Muscle layer of duodenum (tissue), 2 donors: ENCODE measurements around the gene CIAO3.

ENCODE experiments used
- H3K27ac ChIP-seq: one replicate; pipeline ENCODE4 v1.7.0; 2013; ENCODE audit warnings: mild to moderate bottlenecking, low read length
- H3K27me3 ChIP-seq: one replicate; pipeline ENCODE4 v1.7.0; 2013; ENCODE audit warnings: low read depth, mild to moderate bottlenecking, control low read depth, low read length
- H3K36me3 ChIP-seq, 2 donors: one replicate each; pipeline ENCODE4 v1.7.0; 2013; ENCODE audit warnings: low read length in 2 of 2, control low read depth in 1 of 2, mild to moderate bottlenecking in 1 of 2; ENCODE audit not compliant: insufficient read depth in 2 of 2, control insufficient read depth in 1 of 2
- H3K4me1 ChIP-seq, 2 donors: one replicate each; pipeline ENCODE4 v1.7.0; 2013; ENCODE audit warnings: low read length in 2 of 2, mild to moderate bottlenecking in 2 of 2, control low read depth in 1 of 2, moderate library complexity in 1 of 2; ENCODE audit not compliant: insufficient read depth in 2 of 2, control insufficient read depth in 1 of 2
- H3K4me3 ChIP-seq, 2 donors: one replicate each; pipeline ENCODE4 v1.7.0; 2013; ENCODE audit warnings: low read length in 2 of 2, low read depth in 1 of 2, mild to moderate bottlenecking in 1 of 2
- H3K9me3 ChIP-seq, 2 donors: one replicate each; pipeline ENCODE4 v1.7.0; 2013; ENCODE audit warnings: low read length in 2 of 2, control low read depth in 1 of 2, mild to moderate bottlenecking in 1 of 2; ENCODE audit not compliant: control insufficient read depth in 1 of 2
- donor health status: healthy.

CIAO3 gene

DNA sequence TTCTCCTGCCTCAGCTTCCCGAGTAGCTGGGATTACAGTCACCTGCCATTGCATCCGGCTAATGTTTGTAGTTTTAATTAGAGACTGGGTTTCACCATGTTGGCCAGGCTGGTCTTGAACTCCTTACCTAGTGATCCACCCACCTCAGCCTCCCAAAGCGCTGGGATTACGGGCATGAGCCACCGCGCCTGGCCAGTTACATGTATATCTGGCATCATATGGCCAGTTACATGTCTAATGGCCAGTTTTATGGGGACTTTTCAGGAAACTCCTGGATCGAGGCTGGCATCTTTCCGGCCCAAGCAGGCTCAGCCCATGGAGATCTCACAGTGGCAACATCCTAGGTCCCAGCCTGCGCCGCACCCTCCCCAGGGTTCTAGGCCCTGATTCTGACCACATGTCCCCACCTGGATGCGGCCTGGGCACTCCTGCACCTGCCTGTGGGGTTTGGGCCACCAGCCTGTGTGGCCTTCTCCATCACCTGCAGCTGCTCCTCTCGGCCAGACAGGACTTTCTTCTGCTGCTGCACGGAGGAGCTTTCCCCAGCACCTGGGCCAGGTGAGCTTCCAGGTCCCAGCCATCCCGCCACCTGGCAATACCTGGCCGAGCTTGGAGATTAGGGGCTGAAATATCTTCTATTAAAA, 1.3 kb upstream of the CIAO3 start:
- H3K27ac ChIP-seq, result no peak overlapping the region
- H3K4me1 ChIP-seq, result peaks cover 0 to 20% of the 10 kb centered on the region in 2 donors
- H3K27me3 ChIP-seq, result no peaks in the 10 kb centered on the region
- H3K9me3 ChIP-seq, result no peaks in the 10 kb centered on the region
- H3K36me3 ChIP-seq, result peaks cover 4 to 10% of the 10 kb centered on the region in 2 donors
- H3K4me3 ChIP-seq, result no peak overlapping the region

DNA sequence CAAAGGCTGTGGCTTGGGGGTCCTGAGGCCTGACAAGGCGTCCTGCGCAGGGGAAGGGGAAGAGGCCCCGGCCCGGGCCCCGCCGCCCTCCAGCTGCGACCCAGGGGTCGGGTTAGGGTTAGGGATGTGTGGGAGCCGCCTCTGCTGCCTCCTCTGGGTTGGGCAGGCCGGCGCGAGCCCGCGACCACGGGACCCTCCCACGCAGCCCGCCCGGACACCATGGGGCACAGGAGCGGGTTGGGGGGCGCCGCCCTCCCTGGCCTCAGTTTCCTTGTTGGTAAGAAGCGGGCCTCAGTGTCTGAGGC, 386 bp downstream of the CIAO3 start:
- Histone ChIP-seq H3K27me3 (no peaks in the 10 kb centered on the region), H3K27ac (peak overlapping the region; percentile 31), H3K4me3 (peak overlapping the region; percentile 61 to 97), H3K36me3 (peaks cover 14 to 27% of the 10 kb centered on the region in 2 donors), H3K9me3 (no peaks in the 10 kb centered on the region), H3K4me1 (peaks cover 0 to 20% of the 10 kb centered on the region in 2 donors)

DNA sequence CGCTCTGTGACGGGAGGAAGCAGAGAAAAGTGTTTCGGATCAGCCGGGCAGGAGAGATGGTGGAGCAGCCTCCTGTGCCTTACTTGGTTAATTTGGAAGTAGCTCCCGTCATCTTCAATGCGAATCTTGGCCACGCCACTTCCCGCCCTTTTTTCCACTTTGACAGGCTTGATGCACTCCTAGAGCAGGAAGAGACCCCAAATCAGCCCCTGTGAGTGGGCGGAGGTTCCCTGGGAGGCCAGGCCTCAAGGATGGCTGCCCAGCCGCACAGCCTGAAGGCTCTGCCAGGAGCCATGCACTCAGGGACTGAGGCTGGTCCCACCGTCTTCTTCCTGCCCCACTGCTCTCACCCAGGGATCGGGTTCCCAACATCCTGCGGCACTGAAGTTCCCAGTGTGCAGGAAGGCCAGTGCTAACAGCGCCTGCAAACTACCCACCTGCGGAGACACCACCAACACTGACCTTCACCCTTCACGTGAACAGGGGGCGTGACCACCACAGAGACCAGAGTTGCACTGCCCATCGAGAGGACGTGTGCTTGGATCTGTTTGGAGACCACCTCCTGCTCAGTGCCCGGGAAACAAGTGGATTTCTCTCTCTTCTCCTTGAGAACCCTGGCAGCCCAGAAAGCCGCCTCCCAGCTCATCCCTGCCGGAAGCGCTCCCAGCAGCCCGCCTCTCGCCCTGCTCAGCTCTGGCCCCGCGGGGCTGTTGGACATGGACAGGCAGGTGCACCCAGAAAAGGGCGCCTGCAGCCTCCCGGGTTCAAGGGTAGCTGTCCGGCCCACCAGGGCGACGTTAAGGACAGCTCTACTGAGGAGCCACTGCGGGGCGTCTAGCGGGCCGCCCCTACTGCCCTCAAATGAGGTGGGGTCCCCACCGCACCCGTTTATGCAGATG, 988 bp downstream of the CIAO3 start:
- H3K4me3 ChIP-seq, result peak overlapping the region; percentile 61 to 97
- no peaks in the 10 kb centered on the region for H3K27me3 ChIP-seq
- H3K27ac ChIP-seq, result no peak overlapping the region
- no peaks in the 10 kb centered on the region for H3K9me3 ChIP-seq
- H3K4me1 ChIP-seq, result peaks cover 0 to 20% of the 10 kb centered on the region in 2 donors
- peaks cover 14 to 33% of the 10 kb centered on the region in 2 donors for H3K36me3 ChIP-seq

DNA sequence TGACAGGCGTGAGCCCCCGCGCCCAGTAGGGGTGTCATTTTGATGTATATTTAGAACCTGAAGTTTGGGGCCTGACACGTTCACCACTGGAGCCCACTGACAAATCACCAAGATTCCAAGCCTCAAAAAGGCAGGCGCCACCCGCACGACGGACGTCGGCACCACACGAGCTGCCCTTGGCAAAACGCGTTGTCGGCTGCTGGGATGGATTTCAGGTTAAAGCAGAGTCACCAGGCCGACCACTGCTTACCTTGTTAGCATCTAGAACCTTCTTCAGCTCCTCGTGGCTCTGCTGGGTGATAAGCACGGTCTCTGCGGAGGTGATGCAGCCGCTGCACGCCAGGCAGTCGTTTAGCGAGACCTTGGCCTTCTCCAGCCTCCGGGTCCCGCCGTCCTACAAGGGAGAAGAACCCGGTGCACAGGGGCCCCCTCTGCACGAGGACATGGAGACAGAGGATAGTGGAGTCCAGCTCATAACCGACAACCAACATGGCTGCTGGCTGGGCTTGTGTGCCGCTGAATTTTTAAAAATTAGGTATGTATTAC, 3.8 kb downstream of the CIAO3 start:
- Histone ChIP-seq H3K27ac (no peak overlapping the region), H3K9me3 (no peaks in the 10 kb centered on the region), H3K4me3 (no peak overlapping the region), H3K4me1 (peaks cover 0 to 20% of the 10 kb centered on the region in 2 donors), H3K27me3 (no peaks in the 10 kb centered on the region), H3K36me3 (peaks cover 14 to 61% of the 10 kb centered on the region in 2 donors)

DNA sequence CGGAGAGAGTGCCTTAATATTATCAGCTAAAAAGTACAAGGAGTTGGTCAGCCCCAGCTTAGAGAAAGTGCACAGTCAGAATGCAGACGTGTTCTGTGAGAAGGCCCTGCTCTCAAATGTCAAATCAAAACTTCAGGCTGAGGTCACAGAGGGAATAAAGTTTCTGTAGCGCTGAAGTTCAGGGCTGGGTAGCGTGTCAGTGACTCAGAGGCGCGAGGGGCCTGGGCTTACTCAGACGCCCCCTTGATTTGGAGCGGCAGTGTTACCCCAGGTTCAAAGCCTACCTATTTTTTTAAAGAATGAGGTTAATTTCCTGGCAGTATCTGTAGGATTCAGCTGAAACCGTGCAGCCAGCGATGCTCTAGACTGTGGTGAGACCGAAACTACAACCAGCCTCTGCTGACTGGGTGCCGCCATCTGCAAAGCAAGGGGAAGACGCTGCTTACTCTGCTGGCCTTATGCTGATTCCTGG, 4.8 kb downstream of the CIAO3 start:
- H3K27ac ChIP-seq, result no peak overlapping the region
- H3K27me3 ChIP-seq, result no peaks in the 10 kb centered on the region
- peaks cover 0 to 15% of the 10 kb centered on the region in 2 donors for H3K4me1 ChIP-seq
- peaks cover 14 to 67% of the 10 kb centered on the region in 2 donors for H3K36me3 ChIP-seq
- no peaks in the 10 kb centered on the region for H3K9me3 ChIP-seq
- no peak overlapping the region for H3K4me3 ChIP-seq

DNA sequence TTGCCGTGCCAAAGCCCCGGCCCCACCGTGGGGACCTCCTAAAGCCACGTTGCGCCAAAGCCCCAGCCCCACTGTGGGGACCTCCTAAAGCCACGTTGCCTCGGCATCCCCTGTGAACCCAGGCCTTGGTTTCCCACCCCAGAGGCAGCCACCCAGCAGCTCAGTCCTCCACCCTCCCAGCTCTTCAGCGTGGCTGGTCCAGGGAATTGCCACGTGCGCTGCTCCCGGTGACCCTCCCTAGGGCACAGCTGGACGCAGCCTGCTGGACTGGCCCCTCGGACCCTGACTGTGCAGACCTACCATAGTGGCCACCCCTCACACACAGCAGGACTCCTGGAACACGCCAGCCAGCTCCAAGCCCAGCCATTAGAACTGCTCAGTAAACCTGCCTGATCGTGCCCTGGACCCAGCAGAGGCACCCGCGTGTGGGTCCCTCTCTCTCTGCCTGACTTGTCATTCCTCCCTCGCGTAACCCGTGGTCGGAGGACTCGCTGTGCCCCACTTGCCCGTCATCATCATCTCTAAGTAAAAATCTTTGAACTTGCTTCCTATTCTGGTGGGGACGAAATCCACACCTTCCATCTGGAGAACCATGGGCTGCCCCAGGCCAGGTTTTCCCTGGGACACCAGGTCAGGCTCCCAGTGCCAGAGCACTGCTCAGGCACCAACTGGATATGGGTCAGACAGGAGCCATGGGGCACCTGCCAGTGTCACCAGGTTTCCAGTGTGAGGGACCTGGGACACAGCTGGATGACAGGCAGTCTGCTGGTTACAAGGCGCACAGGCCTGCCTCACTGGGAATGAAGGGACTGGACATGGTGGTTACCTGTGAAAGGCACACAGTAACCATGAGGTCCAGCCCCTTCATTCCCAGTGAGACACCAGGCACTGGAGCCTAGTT, 5.6 kb downstream of the CIAO3 start:
- no peak overlapping the region for H3K27ac ChIP-seq

DNA sequence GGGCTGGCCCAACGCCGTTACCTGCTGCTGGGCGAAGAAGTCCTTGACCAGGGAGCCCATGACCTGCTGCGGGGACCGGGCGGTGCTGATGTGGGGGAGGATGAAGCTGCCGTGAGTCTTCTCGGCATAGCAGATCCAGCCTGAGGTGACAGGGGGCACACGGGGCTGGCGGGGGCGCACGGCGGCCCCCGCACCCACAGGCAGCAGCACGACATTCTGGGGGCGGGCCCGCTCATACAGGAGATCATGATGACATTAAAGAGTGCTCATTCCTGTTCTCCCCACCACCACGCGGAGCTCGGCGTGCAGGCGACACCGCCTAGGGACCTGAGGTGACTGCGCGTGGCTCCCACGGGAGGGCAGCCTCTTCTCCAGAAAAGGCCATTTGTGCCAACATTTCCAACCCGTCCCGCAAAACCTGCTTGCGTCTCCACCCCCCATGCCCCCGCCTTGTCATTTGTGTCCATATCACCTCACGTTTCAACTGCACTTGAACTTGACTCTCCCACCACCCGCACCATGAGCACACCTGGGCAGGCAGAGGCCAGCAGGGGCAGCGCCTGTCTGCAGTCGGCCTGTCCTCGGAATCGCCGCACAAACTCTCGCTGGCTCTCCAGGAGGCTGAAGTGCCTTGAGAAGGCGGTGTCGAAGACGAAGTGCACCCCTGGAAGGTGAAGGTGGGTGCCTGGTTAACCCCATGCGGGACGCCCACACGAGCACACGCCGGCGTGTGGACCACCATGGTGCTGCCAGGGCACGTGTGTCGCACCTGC, 6.4 kb downstream of the CIAO3 start:
- peaks cover 0 to 2% of the 10 kb centered on the region in 2 donors for H3K4me1 ChIP-seq
- H3K27me3 ChIP-seq, result no peaks in the 10 kb centered on the region
- H3K36me3 ChIP-seq, result peaks cover 14 to 76% of the 10 kb centered on the region in 2 donors
- H3K9me3 ChIP-seq, result no peaks in the 10 kb centered on the region
- no peak overlapping the region for H3K4me3 ChIP-seq
- no peak overlapping the region for H3K27ac ChIP-seq

More for the DNA sequence above, 5.6 kb downstream of the CIAO3 start:
- peaks cover 14 to 73% of the 10 kb centered on the region in 2 donors for H3K36me3 ChIP-seq
- H3K27me3 ChIP-seq, result no peaks in the 10 kb centered on the region
- peaks cover 0 to 11% of the 10 kb centered on the region in 2 donors for H3K4me1 ChIP-seq
- no peaks in the 10 kb centered on the region for H3K9me3 ChIP-seq
- no peak overlapping the region for H3K4me3 ChIP-seq

DNA sequence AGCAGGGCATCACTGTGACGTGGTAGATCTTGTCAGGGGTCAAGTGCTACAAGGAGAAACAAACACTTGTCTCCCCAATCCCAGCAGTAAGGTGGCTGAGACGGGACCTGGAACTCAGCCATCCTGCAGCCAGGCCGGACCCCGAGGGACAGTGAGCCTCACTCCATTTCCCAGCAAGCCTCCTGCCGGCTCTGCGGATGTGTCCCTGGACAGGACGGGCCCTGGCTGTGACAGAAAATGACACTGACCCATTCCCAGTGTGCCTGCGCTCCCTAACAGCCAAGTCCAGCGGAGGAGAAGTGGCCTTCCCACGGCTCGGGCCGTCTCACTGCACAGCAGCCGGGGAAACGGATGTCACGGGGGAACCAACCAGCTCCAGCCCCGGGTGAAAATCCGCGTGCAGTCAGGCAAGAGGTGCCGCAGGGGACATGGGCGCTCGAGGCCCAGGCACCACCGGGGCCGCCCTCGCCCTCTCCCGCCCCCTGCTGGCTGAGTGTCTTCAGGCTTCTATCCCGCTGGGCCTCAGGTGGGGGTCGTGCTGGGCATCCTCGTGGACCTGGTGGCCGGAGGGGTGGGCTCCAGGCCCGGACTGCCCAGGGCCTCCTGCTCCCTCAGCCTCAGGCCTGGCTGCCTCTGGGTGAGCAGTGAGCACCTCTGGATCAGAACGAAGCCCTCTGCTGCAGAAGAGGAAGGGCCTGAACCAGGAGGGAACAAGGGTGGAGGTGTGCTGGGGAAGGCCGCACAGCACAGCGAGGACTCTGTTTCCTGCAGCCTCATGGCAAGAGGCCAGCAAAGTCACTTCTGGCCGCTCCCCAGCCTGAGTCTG, 7.2 kb downstream of the CIAO3 start:
- peaks cover 14 to 76% of the 10 kb centered on the region in 2 donors for H3K36me3 ChIP-seq
- H3K27me3 ChIP-seq, result no peaks in the 10 kb centered on the region
- H3K4me1 ChIP-seq, result peaks cover 0 to 3% of the 10 kb centered on the region in 2 donors
- no peak overlapping the region for H3K27ac ChIP-seq
- no peak overlapping the region for H3K4me3 ChIP-seq
- no peaks in the 10 kb centered on the region for H3K9me3 ChIP-seq

DNA sequence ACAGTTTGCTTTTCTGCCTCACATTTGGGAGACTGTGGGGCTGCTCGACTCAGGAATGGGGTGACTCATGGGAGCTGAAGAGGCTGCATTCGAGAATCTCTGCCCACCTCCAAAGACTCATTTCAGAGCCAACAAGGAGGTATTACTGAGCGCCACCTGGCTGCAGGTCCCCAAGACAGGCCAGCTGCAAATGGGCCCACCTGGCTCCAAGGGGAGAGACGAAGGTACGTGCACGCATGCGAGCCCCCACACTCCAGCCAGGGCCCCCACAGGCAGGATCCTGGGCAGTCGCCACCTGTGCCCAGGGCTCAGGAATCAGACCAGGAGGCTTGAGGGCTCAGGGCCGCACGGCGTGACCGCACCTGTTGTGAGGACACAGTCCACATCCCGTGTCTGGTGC, 7.9 kb downstream of the CIAO3 start:
- peaks cover 0 to 6% of the 10 kb centered on the region in 2 donors for H3K4me1 ChIP-seq
- peaks cover 14 to 75% of the 10 kb centered on the region in 2 donors for H3K36me3 ChIP-seq
- H3K9me3 ChIP-seq, result no peaks in the 10 kb centered on the region
- H3K4me3 ChIP-seq, result no peak overlapping the region
- no peaks in the 10 kb centered on the region for H3K27me3 ChIP-seq
- no peak overlapping the region for H3K27ac ChIP-seq

DNA sequence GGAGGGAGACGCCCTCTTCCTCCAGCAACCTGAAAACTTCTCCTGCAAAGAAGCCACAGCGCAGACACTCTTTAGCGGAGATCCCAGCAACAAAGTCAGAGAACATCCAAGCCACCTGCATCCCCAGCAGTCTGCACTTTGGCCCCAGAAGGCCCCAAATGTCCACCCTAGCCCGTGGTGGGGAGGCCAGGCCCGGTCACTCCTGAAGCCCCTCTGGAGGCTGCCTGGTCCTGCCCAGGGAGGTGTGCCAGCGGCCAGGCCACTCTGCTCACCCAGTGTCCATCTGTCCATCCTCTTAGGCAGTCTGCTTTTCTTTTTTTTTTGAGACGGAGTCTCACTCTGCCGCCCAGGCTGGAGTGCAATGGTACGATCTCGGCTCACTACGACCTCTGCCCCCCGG, 8.5 kb downstream of the CIAO3 start:
- Histone ChIP-seq H3K4me1 (peaks cover 0 to 11% of the 10 kb centered on the region in 2 donors), H3K36me3 (peaks cover 13 to 69% of the 10 kb centered on the region in 2 donors), H3K4me3 (no peak overlapping the region), H3K27me3 (no peaks in the 10 kb centered on the region), H3K27ac (no peak overlapping the region), H3K9me3 (no peaks in the 10 kb centered on the region)
